ENCODE data around the gene SEC14L6. TPM values are rescaled to one million over a fixed set of nuclear protein-coding genes. Genes with fewer than 3 reads are reported as not detected.

SEC14L6 gene
- polyA plus RNA-seq, 1 experiment, result 0.09 TPM

DNA sequence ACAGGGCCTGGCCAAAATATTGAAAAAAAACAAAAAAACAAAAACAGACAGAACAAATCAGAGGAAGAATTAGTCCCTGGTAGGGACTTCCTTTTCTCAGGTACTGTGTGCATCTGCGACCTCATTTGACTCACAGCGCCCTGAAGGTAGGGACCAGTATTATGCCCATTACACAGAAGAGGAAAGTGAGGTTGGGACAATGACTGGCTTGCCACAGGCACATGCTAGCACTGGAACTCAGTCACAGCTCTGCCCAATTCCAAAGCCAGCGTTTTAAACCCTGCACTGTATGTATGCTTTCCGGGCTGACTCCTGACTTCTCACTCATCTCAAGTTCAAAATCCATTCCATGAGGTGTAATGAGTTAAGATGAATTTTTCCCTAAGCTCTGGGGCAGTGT, 44.4 kb downstream of the SEC14L6 start:
- POLR2A ChIA-PET, result no interaction called here
- Histone ChIP-seq H3K27me3 (ENCODE audit: control insufficient read depth, insufficient read depth, low read length) (peaks cover 9% of the 10 kb centered on the region), H3K4me3 (ENCODE audit: low read depth, low read length) (no peak overlapping the region), H3K36me3 (ENCODE audit: control insufficient read depth, insufficient read depth, low read length) (no peaks in the 10 kb centered on the region)
- no peak for DNase-seq (ENCODE audit: low read depth)
- TF ChIP-seq, protein P1, sequence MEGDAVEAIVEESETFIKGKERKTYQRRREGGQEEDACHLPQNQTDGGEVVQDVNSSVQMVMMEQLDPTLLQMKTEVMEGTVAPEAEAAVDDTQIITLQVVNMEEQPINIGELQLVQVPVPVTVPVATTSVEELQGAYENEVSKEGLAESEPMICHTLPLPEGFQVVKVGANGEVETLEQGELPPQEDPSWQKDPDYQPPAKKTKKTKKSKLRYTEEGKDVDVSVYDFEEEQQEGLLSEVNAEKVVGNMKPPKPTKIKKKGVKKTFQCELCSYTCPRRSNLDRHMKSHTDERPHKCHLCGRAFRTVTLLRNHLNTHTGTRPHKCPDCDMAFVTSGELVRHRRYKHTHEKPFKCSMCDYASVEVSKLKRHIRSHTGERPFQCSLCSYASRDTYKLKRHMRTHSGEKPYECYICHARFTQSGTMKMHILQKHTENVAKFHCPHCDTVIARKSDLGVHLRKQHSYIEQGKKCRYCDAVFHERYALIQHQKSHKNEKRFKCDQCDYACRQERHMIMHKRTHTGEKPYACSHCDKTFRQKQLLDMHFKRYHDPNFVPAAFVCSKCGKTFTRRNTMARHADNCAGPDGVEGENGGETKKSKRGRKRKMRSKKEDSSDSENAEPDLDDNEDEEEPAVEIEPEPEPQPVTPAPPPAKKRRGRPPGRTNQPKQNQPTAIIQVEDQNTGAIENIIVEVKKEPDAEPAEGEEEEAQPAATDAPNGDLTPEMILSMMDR (IDR thresholded peaks at IDR 0.05; ENCODE audit: insufficient read depth, low read depth, low read length), result no peak
- CTCF ChIA-PET, result interaction anchor here (0.9 kb wide), 1 partner anchor 27 kb away, joined by 3 read pairs; no protein-coding TSS in a partner anchor

- no peak for DNase-seq (ENCODE audit: low read depth)
- H3K27me3 ChIP-seq (ENCODE audit: control insufficient read depth, insufficient read depth, low read length), result peaks cover 11% of the 10 kb centered on the region
- H3K4me3 ChIP-seq (ENCODE audit: low read depth, low read length), result no peak overlapping the region
- ChIA-PET CTCF (no interaction called here), POLR2A (no interaction called here)
- H3K36me3 ChIP-seq (ENCODE audit: control insufficient read depth, insufficient read depth, low read length), result no peaks in the 10 kb centered on the region
- TF ChIP-seq, protein P1 (IDR thresholded peaks at IDR 0.05; ENCODE audit: insufficient read depth, low read depth, low read length), result no peak
Measured at GRCh38 chr22:30500628-30501027, 45.9 kb downstream of the SEC14L6 start.

DNA sequence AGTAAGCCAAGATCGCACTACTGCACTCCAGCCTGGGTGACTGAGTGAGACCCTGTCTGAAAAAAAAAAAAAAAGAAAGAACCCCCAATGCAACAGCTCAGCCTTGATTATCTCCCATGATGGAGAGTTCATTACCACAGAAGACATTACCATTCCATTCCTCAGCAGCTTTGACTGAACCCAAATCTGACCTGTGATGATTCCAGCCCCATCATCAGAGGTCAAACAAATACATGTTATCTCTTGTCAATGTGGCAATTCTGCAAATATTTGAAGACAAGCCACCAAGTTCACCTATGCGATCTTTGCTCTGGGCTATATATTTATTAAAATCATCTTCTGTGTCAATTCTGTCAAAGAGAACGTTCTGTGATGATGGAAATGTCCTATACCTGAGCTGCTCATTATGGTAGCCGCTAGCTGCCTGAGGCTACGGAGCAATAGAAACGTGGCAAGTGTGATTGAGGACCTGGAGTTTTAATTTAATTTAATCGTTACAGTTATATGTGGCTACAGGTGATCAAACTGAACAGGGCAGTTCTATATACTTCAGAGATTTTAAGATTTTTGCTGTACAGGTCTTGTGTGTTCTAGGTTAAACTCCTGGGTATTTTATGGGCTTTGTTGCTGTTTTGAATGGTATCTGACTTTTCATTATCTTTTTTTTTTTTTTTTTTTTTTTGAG, 48.9 kb downstream of the SEC14L6 start:
- TF ChIP-seq, protein P1 (IDR thresholded peaks at IDR 0.05; ENCODE audit: insufficient read depth, low read depth, low read length), result no peak
- ChIA-PET POLR2A (no interaction called here), CTCF (interaction anchor here (0.5 to 3.2 kb wide), 3 partner anchors 11 to 396 kb away, joined by 3 to 14 read pairs (median 3); no protein-coding TSS in a partner anchor)

GRCh38 chr22:30495041-30495784, 51.3 kb downstream of the SEC14L6 start:
- H3K36me3 ChIP-seq (ENCODE audit: control insufficient read depth, insufficient read depth, low read length), result no peaks in the 10 kb centered on the region
- CTCF ChIA-PET, result interaction anchor here (3.2 kb wide), 1 partner anchor 9 kb away, joined by 14 read pairs; no protein-coding TSS in a partner anchor
- POLR2A ChIA-PET, result no interaction called here

More for the DNA sequence above, 48.9 kb downstream of the SEC14L6 start:
- DNase-seq (ENCODE audit: low read depth), result no peak
- peaks cover 4% of the 10 kb centered on the region for H3K27me3 ChIP-seq (ENCODE audit: control insufficient read depth, insufficient read depth, low read length)
- H3K4me3 ChIP-seq (ENCODE audit: low read depth, low read length), result no peak overlapping the region
- no peaks in the 10 kb centered on the region for H3K36me3 ChIP-seq (ENCODE audit: control insufficient read depth, insufficient read depth, low read length)

DNA sequence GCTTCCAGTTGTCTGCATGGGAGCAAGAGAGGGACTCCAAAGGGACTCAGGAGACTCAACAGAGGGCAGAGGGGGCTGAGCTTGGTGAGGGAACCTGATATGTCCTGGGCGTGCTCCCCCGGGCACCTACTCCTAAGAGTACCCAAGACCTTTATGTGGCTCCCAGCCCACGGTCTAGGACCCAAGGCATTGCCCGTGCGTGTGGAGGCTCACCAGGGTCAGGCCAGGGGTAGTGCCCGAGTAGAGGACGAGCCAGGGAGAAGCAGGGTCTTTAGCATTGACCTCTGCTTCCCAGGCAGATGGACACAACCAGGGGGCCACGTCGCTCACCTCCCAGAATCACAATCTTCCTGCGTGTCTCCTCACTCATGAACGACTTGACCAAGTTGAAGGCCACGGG, 54.4 kb downstream of the SEC14L6 start:
- CTCF ChIA-PET, result no interaction called here
- POLR2A ChIA-PET, result no interaction called here

More at GRCh38 chr22:30495041-30495784, 51.3 kb downstream of the SEC14L6 start:
- H3K27me3 ChIP-seq (ENCODE audit: control insufficient read depth, insufficient read depth, low read length), result peaks cover 4% of the 10 kb centered on the region
- no peak overlapping the region for H3K4me3 ChIP-seq (ENCODE audit: low read depth, low read length)
- no peak for DNase-seq (ENCODE audit: low read depth)
- TF ChIP-seq, protein P1 (IDR thresholded peaks at IDR 0.05; ENCODE audit: insufficient read depth, low read depth, low read length), result no peak

More for the DNA sequence above, 54.4 kb downstream of the SEC14L6 start:
- TF ChIP-seq, protein P1 (IDR thresholded peaks at IDR 0.05; ENCODE audit: insufficient read depth, low read depth, low read length), result no peak
- Histone ChIP-seq H3K4me3 (ENCODE audit: low read depth, low read length) (no peak overlapping the region), H3K36me3 (ENCODE audit: control insufficient read depth, insufficient read depth, low read length) (no peaks in the 10 kb centered on the region), H3K27me3 (ENCODE audit: control insufficient read depth, insufficient read depth, low read length) (peaks cover 4% of the 10 kb centered on the region)
- DNase-seq (ENCODE audit: low read depth), result no peak

Data from BJ (cell line).